NCI-H774 (cell line): Measurements from ENCODE around the gene SYPL2.
"Not testable (repeated sequence)": the region's sequence is repeated elsewhere in the genome, so short reads cannot be mapped to it uniquely, and the experiment has no call there.

Experiments
- DNase-seq: peaks from one replicate; lab custom pipeline; 2025; lab: John Stamatoyannopoulos, UW

SYPL2 gene

GRCh38 chr1:109472779-109473178 lies 6.4 kb downstream of the SYPL2 start:
- DNase-seq, result no peak

- not testable (repeated sequence) for DNase-seq
These were observed 7.1 kb downstream of the SYPL2 start for GRCh38 chr1:109473284-109474057.

GRCh38 chr1:109474697-109475096 lies 8.4 kb downstream of the SYPL2 start:
- no peak for DNase-seq

- no peak for DNase-seq
These were observed 8.9 kb downstream of the SYPL2 start for GRCh38 chr1:109475261-109475660.

- no peak for DNase-seq
These were observed 10.5 kb downstream of the SYPL2 start for GRCh38 chr1:109476825-109477224.

- DNase-seq, result no peak
These were observed 11.5 kb downstream of the SYPL2 start for GRCh38 chr1:109477821-109478220.

- no peak for DNase-seq
These were observed 12.5 kb downstream of the SYPL2 start for GRCh38 chr1:109478806-109479205.

GRCh38 chr1:109479311-109479710 lies 13.0 kb downstream of the SYPL2 start:
- no peak for DNase-seq

- no peak for DNase-seq
These were observed 13.6 kb downstream of the SYPL2 start for GRCh38 chr1:109479901-109480300.

- DNase-seq, result no peak
These were observed 15.3 kb downstream of the SYPL2 start for GRCh38 chr1:109481646-109482045.

- no peak for DNase-seq
These were observed 15.9 kb downstream of the SYPL2 start for GRCh38 chr1:109482242-109482641.

- DNase-seq, result no peak
These were observed 16.7 kb downstream of the SYPL2 start for GRCh38 chr1:109482791-109483671.

- peak; percentile 88 for DNase-seq
These were observed 17.5 kb downstream of the SYPL2 start, which contains the start of gene ATXN7L2 for GRCh38 chr1:109483672-109484518. ATXN7L2 (plus strand) TSS chr1:109483905; CDS start chr1:109483954, 49 bp downstream.

GRCh38 chr1:109484519-109484975 lies 18.2 kb downstream of the SYPL2 start:
- DNase-seq, result no peak

GRCh38 chr1:109485001-109485400 lies 18.7 kb downstream of the SYPL2 start:
- no peak for DNase-seq

GRCh38 chr1:109487261-109487660 lies 20.9 kb downstream of the SYPL2 start:
- no peak for DNase-seq

- DNase-seq, result no peak
These were observed 21.9 kb downstream of the SYPL2 start for GRCh38 chr1:109488201-109488600.

- no peak for DNase-seq
These were observed 22.4 kb downstream of the SYPL2 start for GRCh38 chr1:109488696-109489095.

GRCh38 chr1:109490029-109490933 lies 23.9 kb downstream of the SYPL2 start:
- no peak for DNase-seq

- no peak for DNase-seq
These were observed 24.6 kb downstream of the SYPL2 start for GRCh38 chr1:109490934-109491302.

- no peak for DNase-seq
These were observed 25.0 kb downstream of the SYPL2 start for GRCh38 chr1:109491372-109491771.
